ENCODE results near the gene RAB17.

DNA sequence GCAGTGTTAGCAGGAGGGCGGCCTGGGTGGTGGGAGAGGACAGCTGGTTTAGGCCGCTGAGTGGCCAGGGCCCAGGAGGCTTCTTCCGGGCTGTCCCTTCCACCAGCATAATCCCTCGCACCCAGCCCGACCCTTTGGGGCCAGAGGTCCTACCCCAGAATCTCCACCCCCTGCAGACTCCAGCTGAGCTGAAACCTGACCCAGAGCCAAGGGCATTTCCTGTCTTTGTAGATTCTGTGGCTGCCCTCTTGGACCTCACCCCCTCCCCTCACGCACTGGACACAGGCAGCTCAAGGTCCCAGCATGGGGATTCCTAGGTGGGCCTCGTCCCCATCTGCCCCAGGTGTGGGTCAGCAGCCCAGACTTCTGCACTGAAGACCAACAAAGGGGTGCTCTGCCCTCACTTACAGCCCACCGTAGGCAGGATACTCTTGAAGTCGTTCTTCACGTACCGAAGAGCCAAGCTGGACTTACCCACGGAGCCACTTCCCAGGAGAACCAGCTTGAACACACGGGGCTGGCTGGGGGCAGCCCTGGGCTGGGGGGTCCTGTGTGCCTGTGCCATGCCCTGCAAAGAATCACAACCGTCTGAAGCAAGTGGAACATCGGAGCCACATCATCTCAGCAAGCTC lies 4.8 kb downstream of the RAB17 start:
- TF ChIP-seq EZH2 (IDR thresholded peaks at IDR 0.05; ENCODE audit: borderline replicate concordance, low read depth, low read length, severe bottlenecking) = no peak
- TF ChIP-seq, protein P1, sequence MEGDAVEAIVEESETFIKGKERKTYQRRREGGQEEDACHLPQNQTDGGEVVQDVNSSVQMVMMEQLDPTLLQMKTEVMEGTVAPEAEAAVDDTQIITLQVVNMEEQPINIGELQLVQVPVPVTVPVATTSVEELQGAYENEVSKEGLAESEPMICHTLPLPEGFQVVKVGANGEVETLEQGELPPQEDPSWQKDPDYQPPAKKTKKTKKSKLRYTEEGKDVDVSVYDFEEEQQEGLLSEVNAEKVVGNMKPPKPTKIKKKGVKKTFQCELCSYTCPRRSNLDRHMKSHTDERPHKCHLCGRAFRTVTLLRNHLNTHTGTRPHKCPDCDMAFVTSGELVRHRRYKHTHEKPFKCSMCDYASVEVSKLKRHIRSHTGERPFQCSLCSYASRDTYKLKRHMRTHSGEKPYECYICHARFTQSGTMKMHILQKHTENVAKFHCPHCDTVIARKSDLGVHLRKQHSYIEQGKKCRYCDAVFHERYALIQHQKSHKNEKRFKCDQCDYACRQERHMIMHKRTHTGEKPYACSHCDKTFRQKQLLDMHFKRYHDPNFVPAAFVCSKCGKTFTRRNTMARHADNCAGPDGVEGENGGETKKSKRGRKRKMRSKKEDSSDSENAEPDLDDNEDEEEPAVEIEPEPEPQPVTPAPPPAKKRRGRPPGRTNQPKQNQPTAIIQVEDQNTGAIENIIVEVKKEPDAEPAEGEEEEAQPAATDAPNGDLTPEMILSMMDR (IDR thresholded peaks at IDR 0.05; ENCODE audit: borderline replicate concordance, extremely low read depth, low read length, poor library complexity, severe bottlenecking) = no peak

All from DND-41 (cell line).